ENCODE results near the gene LEP.
A peak's percentile ranks its signal among the peaks of the same experiment; 100 is the strongest.

Gene LEP

GRCh38 chr7:128201067-128201689 lies 39.9 kb upstream of the LEP start:
- DNase-seq (ENCODE audit: low read depth): no peak
- TF ChIP-seq CTCF (conservative IDR thresholded peaks at IDR 0.05; ENCODE audit: low read depth, low read length): no peak
- H3K4me3 ChIP-seq (ENCODE audit: low read length): peak overlapping the region; percentile 13

- peak overlapping the region; percentile 13 for H3K4me3 ChIP-seq (ENCODE audit: low read length)
- DNase-seq (ENCODE audit: low read depth): no peak
- no peak for TF ChIP-seq CTCF (conservative IDR thresholded peaks at IDR 0.05; ENCODE audit: low read depth, low read length)
These were observed 39.4 kb upstream of the LEP start for GRCh38 chr7:128201690-128202085.

GRCh38 chr7:128202287-128202957 lies 38.7 kb upstream of the LEP start:
- DNase-seq (ENCODE audit: low read depth): no peak
- no peak overlapping the region for H3K4me3 ChIP-seq (ENCODE audit: low read length)
- TF ChIP-seq CTCF (conservative IDR thresholded peaks at IDR 0.05; ENCODE audit: low read depth, low read length): no peak

GRCh38 chr7:128203047-128203491 lies 38.0 kb upstream of the LEP start:
- no peak for TF ChIP-seq CTCF (conservative IDR thresholded peaks at IDR 0.05; ENCODE audit: low read depth, low read length)
- no peak overlapping the region for H3K4me3 ChIP-seq (ENCODE audit: low read length)
- DNase-seq (ENCODE audit: low read depth): no peak

GRCh38 chr7:128203710-128204214 lies 37.3 kb upstream of the LEP start:
- H3K4me3 ChIP-seq (ENCODE audit: low read length): no peak overlapping the region
- TF ChIP-seq CTCF (conservative IDR thresholded peaks at IDR 0.05; ENCODE audit: low read depth, low read length): no peak
- DNase-seq (ENCODE audit: low read depth): no peak

- no peak for DNase-seq (ENCODE audit: low read depth)
- TF ChIP-seq CTCF (conservative IDR thresholded peaks at IDR 0.05; ENCODE audit: low read depth, low read length): no peak
These were observed 36.6 kb upstream of the LEP start for GRCh38 chr7:128204455-128204854.

GRCh38 chr7:128205068-128205467 lies 36.0 kb upstream of the LEP start:
- no peak for DNase-seq (ENCODE audit: low read depth)
- H3K4me3 ChIP-seq (ENCODE audit: low read length): no peak overlapping the region
- TF ChIP-seq CTCF (conservative IDR thresholded peaks at IDR 0.05; ENCODE audit: low read depth, low read length): no peak

More at GRCh38 chr7:128204455-128204854, 36.6 kb upstream of the LEP start:
- H3K4me3 ChIP-seq (ENCODE audit: low read length): no peak overlapping the region

Measured in retinal pigment epithelial cell (primary cell).